SH-SY5Y (cell line): ENCODE results near the gene CRADD.

Source experiments
- GATA2 ChIP-seq: IDR thresholded peaks from 2 replicates; pipeline ENCODE4 v1.6.1; 2011; ENCODE audit warnings: mild to moderate bottlenecking, low read depth, low read length
- GATA3 ChIP-seq: IDR thresholded peaks from 2 replicates; pipeline ENCODE4 v1.6.1; 2011; ENCODE audit warnings: low read depth, mild to moderate bottlenecking, low read length, moderate library complexity

CRADD gene

DNA sequence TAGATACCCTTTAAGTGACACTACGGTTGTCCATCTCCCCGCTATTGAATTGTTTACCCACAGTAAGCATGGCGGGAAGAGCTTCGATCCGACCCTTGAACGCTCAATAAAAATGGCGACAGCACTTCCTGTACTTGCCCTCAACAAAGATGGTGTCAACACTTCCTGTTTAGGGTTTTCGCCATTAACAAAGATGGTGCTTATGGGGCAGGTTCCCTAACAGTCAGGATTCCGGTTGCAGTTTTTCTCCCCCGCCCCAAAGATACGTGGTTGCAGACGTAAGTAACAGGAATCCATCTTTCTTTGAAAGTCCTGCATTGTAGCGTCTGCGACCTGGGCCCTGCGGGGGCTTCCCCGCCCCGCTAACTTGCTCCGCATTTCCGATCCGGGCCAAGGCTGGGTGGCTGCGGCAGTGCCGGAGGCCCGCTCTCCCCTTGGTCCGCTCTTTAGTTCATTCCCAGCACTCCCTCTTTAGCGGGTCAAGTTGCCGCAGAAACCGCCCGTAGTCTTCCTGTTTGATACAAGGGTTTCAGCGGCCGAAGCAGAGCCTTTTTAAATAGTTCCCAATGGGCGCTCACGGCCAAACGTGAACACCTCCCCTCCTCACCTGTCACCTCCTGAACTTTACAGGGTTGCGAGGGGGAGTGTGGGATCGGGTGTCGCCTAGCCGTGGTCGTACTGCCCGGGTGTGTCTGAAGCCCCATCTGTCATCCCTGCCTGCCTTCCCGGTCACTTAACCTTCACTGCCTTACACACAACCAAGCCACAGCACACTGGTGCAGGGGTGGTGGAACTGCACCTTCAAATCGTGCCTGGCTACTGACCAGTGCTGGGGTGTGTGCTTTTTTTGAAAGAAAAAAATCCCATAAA lies at the start of gene CRADD:
CRADD (plus strand) TSS at position 181 of the 870 bp plus-strand sequence.
- TF ChIP-seq GATA3 = no peak
- no peak for TF ChIP-seq GATA2

DNA sequence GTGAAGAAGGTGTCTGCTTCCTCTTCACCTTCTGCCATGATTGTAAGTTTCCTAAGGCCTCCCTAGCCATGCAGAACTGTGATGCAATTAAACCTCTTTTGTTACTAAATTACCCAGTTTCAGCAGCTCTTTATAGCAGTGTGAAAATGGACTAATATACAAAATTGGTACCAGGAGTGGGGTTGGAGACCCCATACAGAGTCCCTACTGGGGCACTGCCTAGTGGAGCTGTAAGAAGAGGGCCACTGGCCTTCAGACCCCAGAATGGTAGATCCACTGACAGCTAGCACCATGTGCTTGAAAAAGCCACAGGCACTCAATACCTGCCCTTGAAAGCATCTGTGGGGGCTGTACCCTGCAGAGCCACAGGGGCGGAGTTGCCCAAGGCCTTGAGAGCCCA lies 44.8 kb upstream of the CRADD start:
- TF ChIP-seq GATA2 (no peak), GATA3 (no peak)

DNA sequence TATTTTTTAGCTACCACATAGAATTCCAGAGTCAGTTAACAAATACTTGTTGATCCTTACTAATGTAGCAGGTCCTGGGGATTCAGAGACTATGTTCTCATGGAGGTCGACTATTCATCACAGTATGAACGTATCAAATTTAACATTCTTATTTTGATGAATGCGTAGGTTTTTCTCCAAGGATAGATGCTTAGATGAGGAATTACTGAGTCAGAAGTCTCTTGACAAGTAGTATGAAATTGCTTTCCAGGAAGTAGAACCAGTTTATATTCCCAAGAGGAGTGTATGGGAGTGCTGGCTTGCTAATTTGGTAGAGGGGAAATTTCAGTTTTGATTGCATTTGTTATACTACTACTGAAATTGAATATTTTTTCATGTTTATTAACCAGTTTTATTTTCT lies 42.8 kb upstream of the CRADD start:
- no peak for TF ChIP-seq GATA2

DNA sequence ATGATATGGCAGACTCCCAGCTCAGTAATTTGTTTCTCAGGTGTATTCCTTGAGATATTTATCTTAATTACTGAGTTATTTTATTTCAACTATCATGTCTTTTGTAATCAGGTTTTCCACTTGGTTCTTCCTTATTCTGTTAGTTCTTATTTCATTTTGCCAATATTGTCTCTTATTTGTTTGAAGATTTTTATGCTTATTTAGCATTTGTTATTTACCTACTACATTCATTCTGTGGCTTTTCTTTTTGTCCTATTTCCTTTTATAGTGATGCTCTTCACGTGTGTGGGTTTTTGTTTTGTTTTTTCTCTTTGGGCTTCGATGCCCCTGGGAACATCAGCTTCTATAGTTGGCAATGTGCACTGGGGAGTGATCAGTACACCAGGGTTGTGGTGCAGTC lies 40.5 kb upstream of the CRADD start:
- TF ChIP-seq GATA2 (no peak), GATA3 (no peak)

DNA sequence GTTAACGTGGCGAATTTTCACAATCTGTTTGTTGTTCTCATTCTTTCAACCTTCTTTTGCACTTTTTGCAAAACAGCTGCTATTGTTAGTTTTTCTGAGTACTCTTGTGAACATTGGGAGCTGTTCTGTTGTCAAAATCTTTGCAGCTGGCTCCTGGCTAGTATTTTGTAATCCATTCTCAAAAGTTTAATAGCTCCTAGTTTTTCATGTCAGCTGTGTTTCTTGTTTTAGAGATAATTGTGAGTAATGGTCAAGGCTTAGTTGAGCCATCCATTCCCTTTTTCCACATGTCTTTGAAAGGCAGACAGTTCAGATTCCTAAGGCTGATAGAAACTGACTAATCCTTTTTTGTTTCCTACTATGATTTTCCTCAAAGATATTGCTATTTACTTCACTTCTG lies 39.1 kb upstream of the CRADD start:
- TF ChIP-seq GATA2 = no peak
- TF ChIP-seq GATA3 = no peak

DNA sequence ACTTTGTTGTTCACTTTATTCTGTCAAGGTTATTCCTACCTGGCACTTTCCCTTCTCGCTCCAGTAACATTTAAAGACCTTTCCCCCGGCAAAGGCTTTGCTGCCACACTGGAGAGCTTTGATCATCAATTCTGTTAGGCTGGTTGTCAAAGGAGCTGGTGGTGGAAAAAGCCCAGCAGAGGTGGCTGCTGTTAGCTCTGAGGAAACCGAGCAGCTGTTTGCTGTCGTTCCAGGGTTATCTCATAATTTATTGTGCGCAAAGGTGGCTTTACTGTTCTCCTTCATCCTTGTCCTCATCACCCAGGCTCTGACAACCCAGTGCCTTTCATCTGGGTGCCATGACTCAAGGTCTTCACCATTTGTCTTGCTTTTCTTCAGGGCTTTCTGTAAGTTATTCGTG lies 38.2 kb upstream of the CRADD start:
- no peak for TF ChIP-seq GATA2
- TF ChIP-seq GATA3 = no peak

DNA sequence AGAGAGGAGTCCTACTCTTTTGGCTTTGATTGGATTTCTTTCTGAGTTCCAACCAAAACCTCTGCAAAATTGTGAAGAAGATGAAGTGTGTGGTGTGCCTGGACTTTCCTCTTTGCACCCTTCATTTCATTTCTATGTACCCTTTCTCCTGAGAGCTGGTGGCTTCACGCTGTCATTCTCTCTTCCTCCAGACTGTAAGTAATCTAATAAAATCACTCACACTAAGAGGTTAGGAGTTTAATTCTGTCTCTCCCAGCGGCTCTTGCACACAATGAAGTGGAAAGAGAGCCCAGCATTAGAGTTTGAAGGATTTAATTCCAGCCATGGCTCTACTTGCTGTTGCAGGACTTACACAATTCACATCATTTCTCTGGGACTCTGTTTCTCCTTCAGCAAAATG lies 37.8 kb upstream of the CRADD start:
- TF ChIP-seq GATA2 = no peak
- no peak for TF ChIP-seq GATA3

DNA sequence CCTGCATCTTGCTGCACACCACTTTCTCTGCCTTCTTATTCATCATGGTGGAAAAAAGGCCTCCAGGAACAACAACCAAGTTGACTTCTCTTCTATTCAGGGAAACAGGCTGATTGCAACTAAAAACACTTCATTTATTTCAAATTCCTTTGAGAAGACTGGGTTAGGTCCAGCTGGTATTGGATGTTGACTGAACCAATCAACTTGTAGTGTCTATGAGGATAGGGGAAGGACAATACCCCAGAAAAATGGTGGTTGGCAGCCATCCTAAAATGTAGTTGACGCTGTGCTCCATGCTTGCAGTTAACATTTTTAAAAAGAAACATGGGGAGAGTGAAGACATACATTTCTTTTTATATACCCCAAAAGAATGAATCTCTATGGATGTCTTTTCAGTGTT lies 34.4 kb upstream of the CRADD start:
- TF ChIP-seq GATA2 = no peak
- TF ChIP-seq GATA3 = no peak

DNA sequence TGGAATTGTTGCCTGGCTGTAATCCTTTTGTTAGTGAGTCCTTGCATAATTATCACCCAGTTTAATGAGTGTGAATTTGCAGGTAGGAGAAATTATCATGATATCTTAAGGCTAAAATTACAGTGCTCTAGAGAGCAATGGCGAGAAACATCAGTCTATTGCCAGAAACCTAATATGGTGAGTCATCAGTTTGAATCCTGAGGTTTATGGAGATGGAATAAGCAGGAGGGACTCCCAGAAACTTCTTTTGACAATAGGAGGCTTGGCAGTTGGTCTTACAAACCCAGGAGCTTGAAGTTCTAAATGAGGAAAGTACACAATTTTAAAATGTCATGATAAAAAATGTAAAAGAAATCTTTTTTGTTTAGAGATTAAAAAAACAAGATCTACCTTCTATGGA lies 31.5 kb upstream of the CRADD start:
- TF ChIP-seq GATA2 = no peak
- TF ChIP-seq GATA3 = no peak

DNA sequence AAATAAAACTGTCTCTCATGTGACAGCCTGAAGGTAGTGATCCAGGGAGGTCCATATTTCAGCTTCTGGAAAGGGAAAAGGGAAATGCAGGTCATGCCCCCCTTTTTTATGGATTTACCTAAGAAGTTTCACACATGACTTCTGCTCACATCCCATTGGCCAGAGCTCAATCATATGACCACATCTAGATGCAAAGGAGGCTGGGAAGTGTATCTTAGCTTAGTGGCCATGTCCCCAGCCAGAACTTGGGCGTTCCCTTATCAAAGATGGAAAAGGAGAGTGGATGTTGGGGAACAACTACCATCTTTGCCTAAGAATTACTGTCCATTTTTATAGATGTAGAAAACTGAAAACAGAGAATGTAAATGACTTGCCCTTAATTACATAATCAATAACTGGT lies 26.5 kb upstream of the CRADD start:
- TF ChIP-seq GATA3 (no peak), GATA2 (no peak)

DNA sequence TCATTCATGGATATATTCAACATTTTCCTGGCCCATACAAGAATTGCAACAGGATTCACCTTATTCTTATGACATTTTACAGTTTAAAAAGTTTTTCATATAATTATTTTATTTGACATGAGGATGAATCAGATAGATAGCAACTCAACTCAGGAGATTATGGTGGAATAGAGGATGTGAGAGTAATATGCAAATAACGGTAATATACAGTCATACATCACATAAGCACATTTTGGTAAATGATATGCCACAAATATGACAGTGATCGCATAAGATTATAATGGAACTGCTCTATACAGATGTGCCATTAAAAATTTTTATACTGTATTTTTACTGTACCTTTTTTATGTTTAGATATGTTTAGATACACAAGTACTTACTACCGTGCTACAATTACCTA lies 24.1 kb upstream of the CRADD start:
- no peak for TF ChIP-seq GATA3
- TF ChIP-seq GATA2 = no peak

DNA sequence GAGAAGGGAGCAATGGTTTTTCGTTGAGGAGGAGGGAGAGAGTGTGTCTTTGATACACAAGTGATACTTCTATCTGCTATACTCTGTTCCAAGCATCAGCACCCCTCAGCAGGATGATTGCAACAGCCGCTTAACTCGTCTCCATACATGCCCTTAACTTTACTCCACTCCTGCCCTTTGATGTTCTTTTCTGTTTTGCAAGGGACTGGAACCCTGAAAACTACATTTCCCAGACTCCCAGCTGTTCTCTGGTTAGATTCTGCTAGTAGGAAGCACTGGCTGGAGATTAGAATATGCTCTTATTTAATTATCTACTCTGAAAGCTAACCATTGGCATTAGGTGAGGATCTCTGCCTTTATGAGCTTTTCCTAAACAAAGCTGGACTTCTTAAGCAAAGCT lies 23.5 kb upstream of the CRADD start:
- no peak for TF ChIP-seq GATA3
- TF ChIP-seq GATA2 = no peak

DNA sequence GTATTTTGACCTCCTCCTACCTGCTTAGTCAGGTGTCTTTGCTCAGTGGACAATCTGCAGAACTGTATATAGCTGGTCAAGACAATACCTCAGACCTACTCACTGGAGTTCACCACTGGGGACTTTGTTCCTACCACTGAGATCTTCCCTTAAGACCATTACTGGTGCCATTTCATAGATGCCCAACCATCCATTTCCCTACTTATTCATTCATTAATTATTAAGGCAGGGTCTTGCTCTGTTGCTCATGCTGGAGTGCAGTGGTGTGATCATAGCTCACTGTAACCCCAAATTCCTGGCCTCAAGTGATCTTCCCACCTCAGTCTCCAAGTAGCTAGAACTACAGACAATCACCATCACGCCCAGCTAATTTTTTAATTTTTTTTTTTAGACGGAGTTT lies 22.8 kb upstream of the CRADD start:
- TF ChIP-seq GATA2 (no peak), GATA3 (no peak)

DNA sequence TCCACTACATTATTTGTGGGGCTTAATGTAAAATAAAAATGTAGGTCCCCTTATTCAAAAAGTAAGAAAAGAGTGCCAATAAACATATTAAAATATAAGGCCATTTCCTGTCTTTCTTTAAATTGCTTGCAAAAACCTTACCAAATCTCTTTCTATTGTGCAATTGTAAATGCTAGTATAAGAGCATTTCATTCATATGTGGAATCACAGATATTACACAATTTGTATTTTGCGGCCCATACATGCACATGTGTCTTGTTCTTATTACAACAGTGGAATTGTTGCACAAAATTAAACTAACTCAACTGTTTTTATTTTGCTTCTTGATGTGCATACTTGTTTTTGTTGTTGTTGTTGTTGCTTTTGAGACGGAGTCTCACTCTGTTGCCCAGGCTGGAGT lies 20.1 kb upstream of the CRADD start:
- TF ChIP-seq GATA3 (no peak), GATA2 (no peak)

DNA sequence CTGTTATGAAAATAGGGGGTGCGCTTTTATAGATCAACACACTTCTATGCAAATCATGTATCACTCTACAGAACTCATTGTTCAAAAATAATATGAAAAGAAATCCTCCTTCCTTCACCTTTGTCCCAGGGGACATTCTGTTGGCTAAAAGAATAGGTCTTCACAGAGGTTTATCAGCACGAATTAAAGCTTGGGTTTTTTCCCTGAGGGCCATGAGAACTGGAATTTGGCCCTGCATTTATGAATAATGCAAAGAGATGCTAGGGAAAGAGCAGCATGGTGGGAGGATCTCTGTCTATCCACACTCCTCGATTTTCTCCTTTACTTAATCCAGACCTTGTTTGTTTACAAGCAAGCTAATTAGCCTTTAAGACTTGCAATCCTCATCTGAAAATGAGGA lies 16.2 kb upstream of the CRADD start:
- TF ChIP-seq GATA2 (no peak), GATA3 (no peak)
